Fibroblast of the aortic adventitia (primary cell): ENCODE results near the gene ATP8B1. TPM values are rescaled to one million over a fixed set of nuclear protein-coding genes. Genes with fewer than 3 reads are reported as not detected.

Source experiments
- DNase-seq: peaks from one replicate; pipeline ENCODE4 v3.0.0-alpha.2; 2010; ENCODE audit warnings: low read depth
- H3K4me3 ChIP-seq: 2 replicates; pipeline ENCODE4 v1.5.1; 2011; ENCODE audit warnings: low read depth, mild to moderate bottlenecking, control low read depth, low read length, moderate library complexity
- total RNA-seq: library from RNA; depleted of rRNA; stranded (reverse); fragments of >200 nt; gene quantifications from 2 replicates; pipeline ENCODE4 v1.2.3, GENCODE V29; 2012; ENCODE audit warnings: low replicate concordance
- TF ChIP-seq, protein P1 (sequence below): IDR thresholded peaks from 2 replicates; pipeline ENCODE4 v1.5.1; 2011; ENCODE audit warnings: mild to moderate bottlenecking, low read length, control low read depth, inconsistent platforms; ENCODE audit not compliant: insufficient read depth

The ATP8B1 gene
- total RNA-seq, 1 donor = 80.4 TPM

DNA sequence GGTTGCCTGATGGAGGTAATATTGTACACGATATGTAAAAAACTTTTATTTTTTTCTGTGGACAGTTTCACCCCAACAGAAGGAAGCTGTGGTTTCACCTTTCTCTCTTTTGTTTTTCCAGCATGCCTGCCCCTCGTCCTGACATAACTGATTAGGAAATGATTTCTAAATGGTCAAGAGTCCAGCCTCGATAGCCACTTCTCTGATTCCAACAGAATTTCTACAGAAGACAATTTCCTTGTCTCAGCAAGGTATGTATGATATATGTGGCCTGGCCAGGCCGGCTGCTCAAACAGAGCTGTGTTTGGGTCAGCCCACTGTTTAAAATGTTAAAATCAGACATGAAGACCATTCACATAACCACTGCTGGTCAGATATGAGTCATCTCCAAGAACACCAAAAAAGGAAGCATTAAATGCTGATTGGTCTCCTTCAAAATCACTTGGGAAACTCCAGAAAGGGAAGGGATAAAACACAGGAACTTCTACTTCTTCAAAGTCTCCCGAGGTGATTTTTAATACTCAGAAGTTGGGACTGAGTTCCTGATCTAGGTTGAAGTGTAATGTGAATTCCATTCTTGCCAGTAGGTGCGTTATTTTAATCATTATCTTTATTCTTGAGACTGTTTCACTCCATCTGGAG lies 22.3 kb downstream of the ATP8B1 start:
- TF ChIP-seq, protein P1, sequence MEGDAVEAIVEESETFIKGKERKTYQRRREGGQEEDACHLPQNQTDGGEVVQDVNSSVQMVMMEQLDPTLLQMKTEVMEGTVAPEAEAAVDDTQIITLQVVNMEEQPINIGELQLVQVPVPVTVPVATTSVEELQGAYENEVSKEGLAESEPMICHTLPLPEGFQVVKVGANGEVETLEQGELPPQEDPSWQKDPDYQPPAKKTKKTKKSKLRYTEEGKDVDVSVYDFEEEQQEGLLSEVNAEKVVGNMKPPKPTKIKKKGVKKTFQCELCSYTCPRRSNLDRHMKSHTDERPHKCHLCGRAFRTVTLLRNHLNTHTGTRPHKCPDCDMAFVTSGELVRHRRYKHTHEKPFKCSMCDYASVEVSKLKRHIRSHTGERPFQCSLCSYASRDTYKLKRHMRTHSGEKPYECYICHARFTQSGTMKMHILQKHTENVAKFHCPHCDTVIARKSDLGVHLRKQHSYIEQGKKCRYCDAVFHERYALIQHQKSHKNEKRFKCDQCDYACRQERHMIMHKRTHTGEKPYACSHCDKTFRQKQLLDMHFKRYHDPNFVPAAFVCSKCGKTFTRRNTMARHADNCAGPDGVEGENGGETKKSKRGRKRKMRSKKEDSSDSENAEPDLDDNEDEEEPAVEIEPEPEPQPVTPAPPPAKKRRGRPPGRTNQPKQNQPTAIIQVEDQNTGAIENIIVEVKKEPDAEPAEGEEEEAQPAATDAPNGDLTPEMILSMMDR = no peak
- peak overlapping the region; percentile 1 for H3K4me3 ChIP-seq
- DNase-seq = peak; percentile 86

DNA sequence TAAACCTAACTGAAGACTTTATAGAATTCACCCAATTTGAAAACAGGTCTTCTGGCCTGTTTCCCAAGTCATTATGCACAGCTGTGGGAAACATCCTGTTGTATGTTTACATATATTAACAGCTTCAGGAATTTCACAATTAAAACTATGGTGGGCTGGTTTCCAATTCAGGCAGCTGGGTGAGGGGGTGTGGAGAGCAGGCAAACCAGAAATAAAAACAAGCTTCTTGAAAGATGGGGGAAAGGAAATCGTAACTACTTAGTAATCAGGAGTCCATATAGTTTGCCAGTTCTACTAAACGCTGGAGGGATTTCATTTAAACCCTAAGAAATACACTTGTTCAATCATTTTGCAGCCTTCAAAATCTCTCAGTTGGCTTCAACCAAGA lies 22.8 kb downstream of the ATP8B1 start:
- DNase-seq = no peak
- H3K4me3 ChIP-seq = no peak overlapping the region
- TF ChIP-seq, protein P1 = no peak

DNA sequence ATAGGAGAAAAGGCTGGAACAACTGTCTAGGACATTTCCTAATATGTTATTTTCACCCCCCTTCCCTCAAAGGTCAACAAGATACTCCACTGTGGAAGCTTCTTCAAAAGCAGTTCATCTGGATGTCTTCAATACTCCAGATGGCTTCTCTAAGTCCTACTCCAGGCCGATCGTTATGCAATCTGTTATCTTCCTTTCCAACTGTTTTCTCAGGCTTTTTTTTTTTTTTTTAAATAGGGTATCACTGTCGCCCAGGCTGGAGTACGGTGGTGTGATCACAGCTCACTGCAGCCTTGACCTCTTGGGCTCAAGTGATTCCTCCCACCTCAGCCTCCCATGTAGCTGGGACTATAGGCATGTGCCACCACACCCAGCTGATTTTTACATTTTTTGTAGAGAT lies 26.3 kb downstream of the ATP8B1 start:
- DNase-seq = peak; percentile 72
- H3K4me3 ChIP-seq = no peak overlapping the region
- TF ChIP-seq, protein P1 = no peak

DNA sequence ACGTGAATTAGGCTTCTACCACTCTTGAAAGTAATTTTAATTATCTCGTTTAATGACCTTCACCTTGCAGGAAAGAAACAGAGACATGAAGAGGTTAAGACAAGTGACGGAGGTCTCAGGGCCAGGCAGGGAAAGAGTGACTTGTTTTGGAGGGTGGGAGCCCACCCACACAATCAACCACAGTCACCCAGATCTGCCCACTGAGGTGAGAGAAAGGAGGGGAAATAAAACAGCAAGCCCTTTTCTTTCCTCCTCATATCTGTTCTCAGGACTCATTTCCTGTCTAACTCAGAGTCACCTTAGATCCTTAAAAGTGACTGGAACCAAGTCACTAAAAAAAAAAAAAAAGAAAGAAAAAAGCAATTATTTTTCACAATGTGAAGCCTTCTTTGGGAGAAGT lies 26.8 kb downstream of the ATP8B1 start:
- no peak for DNase-seq
- H3K4me3 ChIP-seq = no peak overlapping the region
- TF ChIP-seq, protein P1 = no peak

DNA sequence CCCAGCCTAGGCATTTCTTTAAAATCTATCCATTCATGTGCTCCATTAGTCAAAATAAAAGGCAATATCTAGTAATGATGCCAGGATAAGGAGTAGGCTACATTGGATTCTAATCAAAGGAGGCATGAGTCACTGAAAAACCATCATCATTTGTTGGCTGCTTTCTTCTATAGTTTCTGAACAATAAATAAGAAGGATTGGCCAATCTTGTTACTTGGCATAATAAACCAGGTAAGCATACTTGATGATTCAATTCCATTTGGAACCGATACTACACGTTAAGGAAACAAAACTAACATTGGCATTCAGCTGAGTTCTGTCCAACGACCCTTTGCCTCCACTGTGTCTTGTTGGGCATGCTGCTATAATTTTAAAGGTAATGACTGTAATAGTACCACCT lies 27.2 kb downstream of the ATP8B1 start:
- DNase-seq = peak; percentile 84
- TF ChIP-seq, protein P1 = no peak
- no peak overlapping the region for H3K4me3 ChIP-seq

DNA sequence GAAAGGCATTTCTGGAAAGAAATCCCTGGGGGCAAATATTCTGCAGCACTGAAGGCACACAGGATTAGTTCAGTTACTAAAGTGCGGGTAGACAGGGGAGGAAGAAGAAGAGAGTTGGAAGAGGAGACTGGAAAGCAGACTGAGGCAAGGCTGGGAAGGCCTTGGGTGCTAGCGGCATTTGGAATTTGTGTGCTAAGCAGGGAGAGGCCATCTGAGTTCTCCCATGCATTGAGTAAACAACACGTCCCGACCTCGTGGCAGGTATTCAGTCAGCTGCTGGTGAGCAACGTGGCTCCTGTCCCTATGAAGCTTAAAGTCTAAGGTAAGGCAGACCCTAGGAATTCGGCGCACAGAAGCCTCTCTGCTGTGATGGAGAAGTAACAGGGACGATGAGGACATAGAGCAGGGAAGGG lies 30.7 kb downstream of the ATP8B1 start:
- no peak overlapping the region for H3K4me3 ChIP-seq
- TF ChIP-seq, protein P1 = no peak
- DNase-seq = no peak

DNA sequence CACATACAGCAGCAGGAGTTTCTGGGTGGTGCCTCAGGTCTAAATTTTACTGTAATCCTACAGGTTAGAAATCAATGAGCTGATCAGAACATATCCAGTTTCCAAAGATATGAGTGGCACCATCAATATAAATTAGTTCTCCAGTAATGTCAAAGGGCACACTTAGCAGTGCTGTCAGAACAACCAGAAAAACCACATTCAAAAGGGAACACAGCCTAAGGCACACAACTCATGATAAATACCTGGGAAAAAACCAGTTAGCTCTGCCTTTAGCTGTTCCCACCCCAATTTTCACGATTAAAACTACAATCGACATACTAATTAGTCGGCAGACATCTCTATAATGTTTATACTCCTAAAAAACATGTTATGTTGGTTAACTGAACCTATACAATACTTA lies 31.5 kb downstream of the ATP8B1 start:
- TF ChIP-seq, protein P1 = no peak
- no peak for DNase-seq

More for the DNA sequence above, 31.5 kb downstream of the ATP8B1 start:
- no peak overlapping the region for H3K4me3 ChIP-seq
